WTC11 (cell line): ENCODE data around the gene ZNF669.

Source experiments
- CBFB ChIP-seq: sonication (generic); formaldehyde crosslinking; IDR thresholded peaks from 2 replicates; pipeline ENCODE4 v1.8.1; 2022; ENCODE audit warnings: mild to moderate bottlenecking, low read depth, missing genetic modification reagents
- CREM ChIP-seq: sonication (generic); formaldehyde crosslinking; IDR thresholded peaks from 2 replicates; pipeline ENCODE4 v1.8.1; 2022; ENCODE audit warnings: mild to moderate bottlenecking, missing genetic modification reagents, moderate library complexity
- CTCF ChIP-seq: fragments of 200-600 bp; IDR thresholded peaks from 2 replicates; pipeline ENCODE4 v1.8.0; 2022; ENCODE audit warnings: antibody characterized with exemption
- ESRRA ChIP-seq: sonication (generic); formaldehyde crosslinking; IDR thresholded peaks from 2 replicates; pipeline ENCODE4 v1.8.1; 2022; ENCODE audit warnings: mild to moderate bottlenecking, missing genetic modification reagents, borderline replicate concordance
- NR1H2 ChIP-seq: sonication (generic); formaldehyde crosslinking; IDR thresholded peaks from 2 replicates; pipeline ENCODE4 v1.9.0; 2021; ENCODE audit warnings: mild to moderate bottlenecking, moderate library complexity, missing genetic modification reagents
- NR3C1 ChIP-seq: sonication (generic); formaldehyde crosslinking; conservative IDR thresholded peaks from 2 replicates; pipeline ENCODE4 v1.8.1; 2023; ENCODE audit warnings: low read depth, mild to moderate bottlenecking, missing genetic modification reagents
- PREB ChIP-seq: sonication (generic); formaldehyde crosslinking; IDR thresholded peaks from 2 replicates; pipeline ENCODE4 v1.8.1; 2022; ENCODE audit warnings: mild to moderate bottlenecking, missing genetic modification reagents, moderate library complexity, borderline replicate concordance
- TCF7 ChIP-seq: sonication (generic); formaldehyde crosslinking; IDR thresholded peaks from 2 replicates; pipeline ENCODE4 v1.8.0; 2022; ENCODE audit warnings: mild to moderate bottlenecking, low read depth, missing genetic modification reagents, moderate library complexity
- ZNF121 ChIP-seq: sonication (generic); formaldehyde crosslinking; IDR thresholded peaks from 2 replicates; pipeline ENCODE4 v1.8.0; 2023; ENCODE audit warnings: missing genetic modification reagents

- TF ChIP-seq CTCF = no peak
- no peak for TF ChIP-seq CBFB
- TF ChIP-seq NR1H2 (CRISPR knock-in tag) = no peak
- TF ChIP-seq CREM = no peak
- TF ChIP-seq ESRRA (CRISPR knock-in tag) = no peak
- TF ChIP-seq TCF7 (CRISPR knock-in tag) = no peak
- no peak for TF ChIP-seq PREB (CRISPR knock-in tag)
- no peak for TF ChIP-seq NR3C1
- no peak for TF ChIP-seq ZNF121 (CRISPR knock-in tag)
Measured at GRCh38 chr1:247113733-247114271, 9.6 kb upstream of the ZNF669 start.
